Measurements from ENCODE around the gene GZMA. TPM values are rescaled to one million over a fixed set of nuclear protein-coding genes. Genes with fewer than 3 reads are reported as not detected.
"Not testable (repeated sequence)": the region's sequence is repeated elsewhere in the genome, so short reads cannot be mapped to it uniquely, and the experiment has no call there.

Gene GZMA
- 0.16 TPM in 1 of 2 replicates, not detected in the other for total RNA-seq (2014; rRNA removed; shearing (Covaris generic))
- polyA plus RNA-seq (2015; cell fraction: cytosol; rRNA removed), result 0.14 TPM in 1 of 2 replicates, not detected in the other
- 0.78 TPM in 1 of 2 replicates, not detected in the other for polyA plus RNA-seq (2015; cell fraction: nucleus; rRNA removed)

- no peak for DNase-seq (ENCODE audit: low read depth)
Observed at GRCh38 chr5:55102348-55102747, at the start of gene GZMA. Gene GZMA, plus strand, starts transcription at chr5:55102646. Its CDS starts 37 bp downstream, at chr5:55102683.

GRCh38 chr5:55055183-55055582 lies 47.3 kb upstream of the GZMA start:
- DNase-seq (ENCODE audit: low read depth), result no peak

DNA sequence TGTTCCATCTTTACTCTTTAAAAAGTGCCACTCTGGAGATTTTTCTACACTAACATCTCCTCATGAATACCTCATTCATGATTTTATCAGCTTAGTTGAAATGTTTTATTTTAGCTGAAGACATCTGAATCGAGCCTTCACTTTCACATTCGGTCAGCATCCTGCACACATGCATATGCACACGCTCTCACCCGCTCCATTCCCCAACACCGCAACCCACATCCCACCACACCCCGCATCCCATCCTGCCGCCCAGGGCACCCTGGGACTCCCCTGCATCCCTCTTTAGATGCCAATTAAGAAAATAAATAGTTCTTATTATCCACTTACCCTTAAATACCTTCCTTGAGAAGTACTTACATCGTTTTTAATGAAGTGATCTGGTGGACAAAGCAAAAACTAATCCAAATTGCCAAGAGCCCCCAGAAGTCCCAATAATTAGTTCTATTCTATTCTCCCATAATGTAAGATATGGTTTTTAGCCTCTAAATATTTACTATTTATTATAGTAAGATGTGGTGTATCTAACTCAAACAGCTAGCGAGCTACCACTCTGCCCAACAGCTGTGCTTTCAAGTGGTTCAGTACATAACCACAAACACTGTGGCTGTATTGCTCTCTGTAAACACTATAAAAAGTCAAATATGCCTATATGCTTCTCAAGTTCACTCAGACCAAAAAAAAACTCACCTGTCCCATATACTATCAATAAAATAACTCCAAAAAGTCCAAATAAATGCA lies 40.2 kb upstream of the GZMA start:
- DNase-seq (ENCODE audit: low read depth), result no peak

DNA sequence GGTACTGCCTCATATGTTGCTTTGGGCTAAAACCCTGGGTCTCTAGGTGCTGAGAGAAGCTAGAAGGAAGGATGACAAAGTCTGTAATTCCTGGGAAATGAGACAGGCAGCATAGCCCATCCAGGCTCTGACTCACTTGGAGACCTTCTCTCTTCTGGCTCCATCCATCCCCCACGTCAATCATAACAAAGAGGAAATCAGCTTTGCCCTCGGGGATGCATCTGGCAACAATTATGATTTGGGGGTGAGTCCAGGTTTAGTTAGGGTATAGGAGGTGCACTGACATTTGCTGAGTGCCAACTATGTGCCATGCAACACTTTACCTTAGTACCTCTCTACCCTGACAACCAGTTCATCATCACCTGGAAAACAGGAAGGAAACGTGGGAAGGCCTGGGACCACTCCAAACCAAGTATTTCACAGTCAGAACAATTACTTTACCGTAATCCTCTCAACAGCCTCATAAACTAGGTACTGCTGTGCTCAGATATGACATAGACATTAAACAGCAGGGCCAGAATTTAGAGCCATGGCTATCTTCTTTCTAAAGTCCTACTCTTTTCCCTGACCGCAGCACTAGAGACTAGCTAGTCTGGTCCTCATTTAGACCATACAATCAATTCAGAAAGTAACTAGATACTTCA lies 39.1 kb upstream of the GZMA start:
- peak; percentile 83 for DNase-seq (ENCODE audit: low read depth)

- no peak for DNase-seq (ENCODE audit: low read depth)
Observed at GRCh38 chr5:55063899-55064298, 38.5 kb upstream of the GZMA start.

- DNase-seq (ENCODE audit: low read depth), result no peak
Observed at GRCh38 chr5:55064523-55064922, 37.9 kb upstream of the GZMA start.

- DNase-seq (ENCODE audit: low read depth), result no peak
Observed at GRCh38 chr5:55066277-55066676, 36.2 kb upstream of the GZMA start.

DNA sequence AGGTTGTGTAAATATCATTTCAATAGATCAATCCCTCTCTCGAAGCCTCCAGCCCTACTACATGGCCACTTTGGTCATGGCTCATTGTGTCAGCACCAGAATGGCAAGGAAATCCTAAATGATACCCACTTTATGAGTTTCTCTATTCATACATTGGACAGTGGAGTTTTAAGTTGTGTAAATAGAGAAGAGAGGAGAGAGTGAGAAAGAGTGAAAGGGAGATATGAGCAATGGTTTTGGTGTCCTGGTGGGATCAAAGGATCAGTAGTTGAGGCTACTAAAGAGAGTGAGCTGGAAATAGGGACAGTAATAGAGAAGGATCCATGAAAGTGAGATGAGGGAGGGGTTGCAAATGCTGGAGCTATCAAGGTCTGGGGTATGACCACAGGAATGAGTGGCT lies 31.5 kb upstream of the GZMA start:
- no peak for DNase-seq (ENCODE audit: low read depth)

GRCh38 chr5:55071413-55071812 lies 31.0 kb upstream of the GZMA start:
- DNase-seq (ENCODE audit: low read depth), result no peak

GRCh38 chr5:55072666-55073065 lies 29.8 kb upstream of the GZMA start:
- DNase-seq (ENCODE audit: low read depth), result peak; percentile 36

GRCh38 chr5:55073211-55073610 lies 29.2 kb upstream of the GZMA start:
- no peak for DNase-seq (ENCODE audit: low read depth)

DNA sequence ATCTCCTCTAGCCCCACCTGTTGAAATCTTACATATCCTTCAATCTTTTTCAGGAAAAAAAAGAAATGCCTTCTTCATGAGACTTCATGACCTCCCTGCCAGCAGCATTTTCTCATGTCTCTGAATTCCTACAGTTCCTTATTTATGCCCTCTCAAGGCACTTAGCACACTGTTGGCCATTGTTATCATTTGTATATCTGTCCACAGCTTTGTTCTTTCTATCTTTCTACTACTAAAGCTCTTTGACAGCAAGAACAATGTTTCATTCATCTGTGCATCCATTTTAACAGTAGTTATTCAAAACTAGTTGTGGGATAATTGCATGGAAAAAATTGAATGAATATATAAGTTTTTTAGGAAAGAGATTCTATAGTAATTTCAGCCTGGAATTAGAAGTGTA lies 20.9 kb upstream of the GZMA start:
- no peak for DNase-seq (ENCODE audit: low read depth)

DNA sequence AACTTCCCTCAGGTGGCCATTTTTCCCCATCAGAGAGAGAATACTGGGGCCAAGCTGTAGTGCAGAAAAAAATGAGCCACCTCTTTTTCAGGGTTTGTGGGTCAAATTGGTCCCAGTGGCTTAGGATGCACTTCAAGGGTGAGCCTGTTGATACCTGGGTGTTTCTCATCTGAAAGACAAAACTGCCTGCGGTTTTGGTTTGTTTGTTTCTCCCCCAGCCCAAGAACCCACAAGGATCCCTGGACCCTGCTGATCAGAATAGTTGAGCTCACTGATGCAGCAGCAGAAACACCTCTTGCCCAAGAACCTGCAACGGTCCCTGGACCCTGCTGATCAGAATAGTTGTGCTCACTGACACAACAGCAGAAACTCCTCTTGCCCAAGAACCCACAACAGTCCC lies 13.1 kb upstream of the GZMA start:
- not testable (repeated sequence) for DNase-seq (ENCODE audit: low read depth)

DNA sequence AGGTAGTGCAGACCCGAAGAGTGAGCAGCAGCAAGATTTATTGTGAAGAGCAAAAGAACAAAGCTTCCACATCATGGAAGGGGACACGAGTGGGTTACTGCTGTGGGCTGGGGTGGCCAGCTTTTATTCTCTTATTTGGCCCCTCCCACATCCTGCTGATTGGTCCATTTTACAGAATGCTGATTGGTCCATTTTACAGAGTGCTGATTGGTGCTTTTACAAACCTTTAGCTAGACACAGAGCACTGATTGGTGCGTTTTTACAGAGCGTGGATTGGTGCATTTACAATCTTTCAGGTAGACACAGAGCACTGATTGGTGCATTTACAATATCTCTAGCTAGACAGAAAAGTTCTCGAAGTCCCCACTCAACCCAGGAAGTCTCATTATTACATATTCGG lies 11.4 kb upstream of the GZMA start:
- not testable (repeated sequence) for DNase-seq (ENCODE audit: low read depth)

DNA sequence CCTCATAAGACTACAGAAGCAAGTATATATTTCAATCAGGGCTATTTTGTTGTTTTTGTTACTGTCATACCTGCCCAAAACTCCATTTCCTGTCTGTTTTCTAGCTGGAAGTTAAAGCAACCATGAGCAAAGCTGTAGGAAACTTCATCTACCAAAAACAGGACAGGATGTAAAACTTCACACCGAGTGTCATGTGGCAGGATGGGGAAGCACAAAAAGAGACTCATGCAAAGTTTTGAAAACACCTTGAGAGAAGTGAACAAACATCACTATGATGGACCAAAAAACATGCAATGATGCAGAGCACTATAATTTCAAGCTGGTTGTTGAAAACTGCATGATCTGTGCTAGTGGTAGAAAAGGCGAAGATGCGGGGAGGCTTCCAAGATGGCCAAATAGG lies 6.3 kb upstream of the GZMA start:
- no peak for DNase-seq (ENCODE audit: low read depth)

DNA sequence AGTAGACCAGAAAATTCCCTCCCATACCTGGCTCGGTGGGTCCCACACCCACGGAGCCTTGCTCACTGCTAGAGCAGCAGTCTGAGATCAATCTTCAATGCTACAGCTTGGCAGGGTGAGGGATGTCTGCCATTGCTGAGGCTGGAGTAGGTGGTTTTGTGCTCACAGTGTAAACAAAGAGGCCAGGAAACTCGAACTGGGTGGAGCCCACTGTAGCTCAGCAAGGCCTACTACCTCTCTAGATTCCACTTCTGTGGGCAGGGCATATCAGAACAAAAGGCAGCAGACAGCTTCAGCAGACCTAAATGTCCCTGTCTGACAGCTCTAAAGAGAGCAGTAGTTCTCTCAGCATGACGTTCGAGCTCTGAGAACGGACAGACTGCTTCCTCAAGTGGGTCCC lies 5.6 kb upstream of the GZMA start:
- DNase-seq (ENCODE audit: low read depth), result no peak

GRCh38 chr5:55101148-55101547 lies 1.3 kb upstream of the GZMA start:
- DNase-seq (ENCODE audit: low read depth), result not testable (repeated sequence)

- no peak for DNase-seq (ENCODE audit: low read depth)
Observed at GRCh38 chr5:55101556-55102276, 730 bp upstream of the GZMA start.

DNA sequence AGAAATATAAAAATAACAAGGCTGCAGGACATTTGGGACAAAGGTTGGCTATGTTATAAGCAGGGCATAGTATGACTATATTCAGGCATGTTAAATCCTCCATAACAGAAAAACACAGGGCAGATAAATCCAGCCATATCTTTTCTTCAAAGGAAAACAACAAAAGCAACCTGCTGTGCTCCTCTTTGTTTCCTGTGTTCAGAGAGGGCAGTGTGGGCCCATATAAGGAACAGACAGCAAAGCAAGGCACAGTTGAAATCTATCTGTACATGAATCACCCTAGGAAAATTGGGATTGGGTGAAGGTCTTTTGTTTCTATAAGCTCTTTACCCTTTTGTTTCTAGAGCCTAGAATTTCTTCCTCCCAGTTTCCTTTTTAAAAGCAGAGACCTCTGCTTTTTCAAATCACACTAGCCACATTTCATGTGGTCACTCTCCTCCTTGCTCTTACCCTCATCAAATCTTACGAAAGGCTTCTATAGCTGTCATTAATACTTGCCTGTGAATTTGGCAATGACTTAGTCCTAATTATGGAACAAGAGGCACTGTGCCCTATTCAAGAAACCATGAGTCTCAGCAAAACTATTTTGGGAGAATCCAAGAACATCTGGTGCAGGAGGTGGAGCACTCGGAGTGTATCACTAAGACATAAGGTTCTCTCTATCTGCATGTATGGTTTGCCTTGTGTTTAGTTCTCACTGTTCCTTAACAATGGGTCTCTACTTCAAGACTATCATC lies 1.8 kb downstream of the GZMA start:
- DNase-seq (ENCODE audit: low read depth), result no peak

DNA sequence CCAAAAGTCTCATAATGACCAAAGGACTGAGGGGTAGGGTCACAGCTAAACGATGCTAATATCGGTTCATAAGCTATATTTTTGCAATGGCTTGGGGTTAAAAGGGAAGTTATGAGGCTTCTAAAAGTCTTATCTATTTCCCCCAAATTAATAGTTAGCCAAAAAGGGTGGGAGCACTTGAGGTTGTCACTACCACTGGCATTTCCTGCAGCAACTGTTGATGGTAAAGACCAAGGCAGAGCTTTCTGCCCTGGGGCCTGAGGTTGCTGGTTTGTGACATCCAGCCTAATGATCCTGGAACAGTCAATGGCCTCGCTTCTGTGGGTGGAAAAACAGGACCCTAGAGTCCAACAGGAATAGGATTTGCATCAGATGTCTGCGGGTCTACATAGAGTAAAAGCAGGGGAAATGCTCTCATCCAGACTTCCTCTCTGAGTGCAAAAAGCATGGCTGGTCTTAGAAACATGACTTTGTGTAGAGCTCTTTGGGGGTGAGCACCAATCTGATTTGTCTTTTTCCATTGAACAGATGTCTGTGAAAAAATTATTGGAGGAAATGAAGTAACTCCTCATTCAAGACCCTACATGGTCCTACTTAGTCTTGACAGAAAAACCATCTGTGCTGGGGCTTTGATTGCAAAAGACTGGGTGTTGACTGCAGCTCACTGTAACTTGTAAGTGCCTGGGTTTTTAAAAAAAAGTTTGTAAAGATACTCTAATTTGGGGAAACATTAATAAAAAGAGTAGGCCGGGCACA lies 2.7 kb downstream of the GZMA start:
- no peak for DNase-seq (ENCODE audit: low read depth)

DNA sequence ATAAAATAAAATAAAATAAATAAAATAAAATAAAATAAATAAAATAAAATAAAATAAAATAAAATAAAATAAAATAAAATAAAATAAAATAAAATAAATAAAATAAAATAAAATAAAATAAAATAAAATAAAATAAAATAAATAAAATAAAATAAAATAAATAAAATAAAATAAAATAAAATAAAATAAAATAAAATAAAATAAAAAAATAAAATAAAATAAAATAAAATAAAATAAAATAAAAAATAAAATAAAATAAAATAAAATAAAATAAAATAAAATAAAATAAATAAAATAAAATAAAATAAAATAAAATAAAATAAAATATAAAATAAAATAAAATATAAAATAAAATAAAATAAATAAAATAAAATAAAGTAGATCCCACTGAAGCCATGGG lies 3.5 kb downstream of the GZMA start:
- DNase-seq (ENCODE audit: low read depth), result not testable (repeated sequence)
